GM08714 (cell line): ENCODE measurements around the gene PMM2.
"Not testable (repeated sequence)": the region's sequence is repeated elsewhere in the genome, so short reads cannot be mapped to it uniquely, and the experiment has no call there.

Experiments
- H3K4me3 ChIP-seq: fragments of 200-500 bp; sonication (Bioruptor generic); 2 replicates; pipeline ENCODE4 v1.5.1; 2014; ENCODE audit warnings: mild to moderate bottlenecking, low read length, inconsistent platforms
- ZNF274 ChIP-seq: IDR thresholded peaks from 2 replicates; pipeline ENCODE4 v1.6.1; 2012; ENCODE audit warnings: mild to moderate bottlenecking, low read depth, low read length

The PMM2 gene

DNA sequence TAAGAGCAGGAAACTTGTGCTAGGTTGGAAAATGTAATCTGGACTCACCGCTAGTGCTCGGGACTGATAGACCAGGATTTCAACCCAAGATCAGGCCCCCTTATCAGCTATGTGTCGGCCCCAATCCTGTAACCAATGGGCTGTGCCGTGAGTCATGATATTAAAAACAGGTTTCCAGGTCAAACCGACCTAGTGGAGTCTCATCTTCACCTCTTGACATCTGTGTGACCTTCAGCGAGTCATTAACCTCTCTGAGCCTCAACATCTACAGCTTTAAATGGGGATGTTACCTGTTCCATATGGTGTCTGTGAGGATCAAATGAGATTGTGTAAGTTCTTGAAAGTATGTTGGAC is 512 bp downstream of the PMM2 start:
- TF ChIP-seq ZNF274 = no peak
- peak overlapping the region; percentile 97 for H3K4me3 ChIP-seq

DNA sequence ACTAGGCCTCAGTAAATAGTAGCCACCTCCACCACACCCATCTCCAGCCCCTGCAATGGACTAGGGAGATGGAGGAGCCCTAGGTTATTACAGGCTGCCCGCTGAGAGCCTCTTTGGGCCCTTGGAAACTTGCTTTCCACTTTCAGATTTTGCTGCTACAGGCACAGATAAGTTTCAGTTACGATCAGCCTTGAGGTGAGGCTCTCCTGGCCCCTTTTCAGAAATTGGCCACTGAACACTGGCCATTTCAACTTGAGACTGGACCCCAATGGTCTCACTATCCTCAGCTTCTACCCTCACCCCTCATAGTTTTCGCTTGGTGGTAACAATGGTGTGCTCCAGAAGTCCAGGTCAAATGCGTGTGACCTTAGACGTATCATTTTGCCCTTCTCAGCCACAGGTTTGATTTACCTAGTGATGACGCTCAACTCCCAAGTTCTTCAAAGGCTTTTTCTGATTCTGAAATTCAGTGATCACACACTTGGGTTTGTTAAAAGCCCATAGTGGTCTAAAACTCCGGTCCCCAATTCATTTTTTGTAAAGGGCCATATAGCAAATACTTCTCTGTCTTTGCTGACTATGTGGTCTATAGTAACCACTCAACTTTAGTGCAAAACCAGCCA is 1.0 kb downstream of the PMM2 start:
- peak overlapping the region; percentile 97 for H3K4me3 ChIP-seq
- no peak for TF ChIP-seq ZNF274

DNA sequence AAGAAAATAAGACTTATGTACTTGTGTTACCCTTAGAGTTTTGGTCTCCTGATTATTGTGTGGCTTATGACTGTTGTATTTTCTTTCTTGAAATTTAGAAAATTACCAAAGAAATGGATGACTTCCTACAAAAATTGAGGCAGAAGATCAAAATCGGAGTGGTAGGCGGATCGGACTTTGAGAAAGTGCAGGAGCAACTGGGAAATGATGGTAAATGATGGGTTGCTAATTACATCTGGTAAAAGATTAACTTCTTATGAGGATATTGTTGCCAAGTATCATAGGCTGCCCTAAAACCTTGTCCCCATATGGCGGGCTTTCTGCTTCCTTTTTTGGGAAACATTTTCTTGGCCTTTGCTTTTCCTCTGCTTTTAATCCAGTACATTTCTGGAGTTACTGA is 4.1 kb downstream of the PMM2 start:
- TF ChIP-seq ZNF274 = no peak
- no peak overlapping the region for H3K4me3 ChIP-seq

DNA sequence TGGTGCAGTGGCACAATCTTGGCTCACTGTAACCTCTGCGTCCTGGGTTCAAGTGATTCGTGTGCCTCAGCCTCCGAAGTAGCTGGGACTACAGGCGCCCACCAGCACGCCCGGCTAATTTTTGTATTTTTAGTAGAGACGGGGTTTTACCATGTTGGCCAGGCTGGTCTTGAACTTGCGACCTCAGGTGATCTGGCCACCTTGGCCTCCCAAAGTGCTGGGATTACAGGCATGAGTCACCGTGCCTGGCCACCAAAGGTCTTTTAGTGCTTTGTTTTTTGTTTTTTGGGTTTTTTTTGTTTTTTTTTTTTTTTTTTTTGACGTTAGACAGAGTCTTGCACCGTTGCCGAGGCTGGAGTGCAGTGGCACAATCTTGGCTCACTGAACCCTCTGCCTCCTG is 6.1 kb downstream of the PMM2 start:
- not testable (repeated sequence) for H3K4me3 ChIP-seq

GRCh38 chr16:8804313-8804712 is 6.7 kb downstream of the PMM2 start:
- no peak for TF ChIP-seq ZNF274
- H3K4me3 ChIP-seq = no peak overlapping the region

DNA sequence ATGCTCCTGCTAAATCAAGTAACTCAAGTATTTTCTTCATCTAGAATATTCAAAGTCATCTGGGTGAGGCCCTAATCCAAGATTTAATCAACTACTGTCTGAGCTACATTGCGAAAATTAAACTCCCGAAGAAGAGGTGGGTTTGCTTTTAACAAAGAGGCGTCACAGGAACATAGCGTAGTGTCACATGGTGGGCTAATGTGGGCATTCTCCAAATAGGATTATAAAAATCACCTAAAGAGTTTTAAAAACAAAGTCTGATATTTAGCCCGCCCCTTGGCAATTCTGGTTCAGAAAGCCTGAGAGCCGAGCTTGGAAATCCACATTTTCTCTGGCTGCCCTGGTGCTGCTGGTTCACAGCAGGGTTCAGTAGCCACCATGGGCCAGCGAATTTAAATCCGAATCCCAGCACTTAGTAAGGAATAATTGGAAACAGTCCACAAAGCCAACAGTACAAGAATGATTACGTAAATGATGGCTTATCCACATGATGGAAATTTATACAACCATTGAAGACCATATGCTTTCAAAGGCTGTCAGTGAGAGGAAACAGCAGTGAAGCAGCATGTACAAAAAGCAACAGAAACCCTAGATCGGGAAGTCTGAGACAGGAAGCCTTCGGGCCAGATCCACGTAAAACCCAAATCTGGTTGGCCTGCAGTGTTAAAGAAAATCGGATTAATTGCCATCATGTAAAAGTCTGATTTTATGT is 8.8 kb downstream of the PMM2 start:
- no peak for TF ChIP-seq ZNF274
- no peak overlapping the region for H3K4me3 ChIP-seq

- H3K4me3 ChIP-seq = no peak overlapping the region
- TF ChIP-seq ZNF274 = no peak
Observed at GRCh38 chr16:8807189-8807588, 9.6 kb downstream of the PMM2 start.

DNA sequence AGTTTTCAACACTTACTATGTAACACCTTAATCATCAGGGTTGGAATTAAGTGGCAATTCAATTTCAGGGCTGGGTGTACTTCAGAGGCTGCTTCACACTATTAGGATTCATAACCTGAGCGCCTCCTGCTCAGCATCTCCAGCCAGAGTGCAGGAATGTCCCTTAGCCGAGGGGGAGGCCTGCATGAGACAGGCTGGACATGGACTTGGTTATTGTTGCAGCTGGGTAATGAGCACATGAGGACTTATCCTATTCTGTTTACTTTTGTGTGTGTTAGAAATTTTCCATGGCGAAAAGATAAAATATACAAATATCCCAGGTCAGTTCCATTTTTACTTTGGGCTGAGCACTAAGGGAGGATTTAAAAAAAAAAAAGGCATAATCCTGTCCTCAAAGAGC is 10.4 kb downstream of the PMM2 start:
- TF ChIP-seq ZNF274 = no peak
- no peak overlapping the region for H3K4me3 ChIP-seq

- TF ChIP-seq ZNF274 = no peak
- no peak overlapping the region for H3K4me3 ChIP-seq
Observed at GRCh38 chr16:8808613-8809353, 11.1 kb downstream of the PMM2 start.

DNA sequence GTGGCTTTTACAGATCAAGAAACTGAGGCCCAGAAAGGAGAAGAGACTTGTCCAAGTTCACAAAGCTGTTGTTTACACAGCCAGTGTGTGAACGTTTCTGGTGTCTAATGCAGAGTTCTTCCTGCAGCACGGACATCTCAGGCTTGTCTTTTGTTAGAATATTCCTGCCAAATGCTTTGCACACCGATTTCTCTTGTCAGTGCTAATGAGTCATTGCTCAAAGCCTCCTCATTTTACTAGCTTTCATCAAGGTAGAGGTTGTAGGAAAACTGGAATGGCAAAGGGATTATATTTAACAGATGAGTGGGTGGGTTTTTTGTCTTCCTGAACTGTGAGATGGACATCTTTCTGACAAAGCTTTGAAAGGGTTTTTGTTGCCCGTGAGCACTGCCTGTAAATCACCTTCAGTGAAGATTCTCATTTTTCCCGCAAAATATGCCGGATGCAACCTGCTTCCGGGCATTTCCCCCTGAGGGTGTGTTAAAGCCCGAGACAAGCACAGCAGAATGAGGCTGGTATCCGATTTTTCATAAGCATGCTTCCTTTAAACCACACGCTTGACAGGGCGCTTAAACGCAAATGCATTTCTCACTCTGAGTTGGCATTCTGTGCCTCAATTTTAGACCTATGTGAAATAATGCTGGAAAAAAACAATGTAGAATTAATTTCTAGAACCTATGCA is 14.7 kb downstream of the PMM2 start:
- H3K4me3 ChIP-seq = no peak overlapping the region

DNA sequence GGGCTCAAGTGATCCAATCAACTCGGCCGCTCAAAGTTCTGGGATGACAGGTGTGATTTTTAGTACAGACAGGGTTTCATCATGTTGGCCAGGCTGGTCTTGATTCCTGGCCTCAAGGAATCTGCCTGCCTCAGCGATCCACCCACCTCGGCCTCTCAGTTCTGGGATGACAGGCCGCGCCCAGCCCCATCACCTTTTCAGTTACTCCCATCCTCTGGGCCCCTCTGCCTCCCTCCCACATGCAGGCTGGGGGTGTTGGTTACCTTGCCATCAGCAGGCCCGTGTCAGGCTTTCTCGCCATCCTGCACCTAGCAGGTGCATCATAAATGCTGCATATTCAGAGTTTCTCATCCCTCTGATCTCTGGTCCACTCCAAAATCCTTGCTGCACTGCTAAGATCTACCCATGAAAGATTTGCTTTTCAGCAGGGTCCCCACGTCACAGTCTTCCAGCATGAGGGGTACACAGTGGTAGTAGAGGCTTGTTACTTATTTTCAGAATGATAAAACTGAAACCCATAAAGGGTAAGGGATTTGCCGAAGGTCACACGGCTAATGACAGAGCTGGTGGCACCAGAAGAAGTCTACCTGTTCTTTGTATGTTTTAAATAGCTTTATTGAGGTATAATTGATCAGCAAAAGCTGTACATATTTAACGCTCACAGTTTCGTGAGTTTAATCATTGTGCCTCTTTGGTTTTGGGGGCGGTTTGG is 16.6 kb downstream of the PMM2 start:
- no peak overlapping the region for H3K4me3 ChIP-seq
- TF ChIP-seq ZNF274 = no peak

More for the DNA sequence above, 14.7 kb downstream of the PMM2 start:
- TF ChIP-seq ZNF274 = no peak

DNA sequence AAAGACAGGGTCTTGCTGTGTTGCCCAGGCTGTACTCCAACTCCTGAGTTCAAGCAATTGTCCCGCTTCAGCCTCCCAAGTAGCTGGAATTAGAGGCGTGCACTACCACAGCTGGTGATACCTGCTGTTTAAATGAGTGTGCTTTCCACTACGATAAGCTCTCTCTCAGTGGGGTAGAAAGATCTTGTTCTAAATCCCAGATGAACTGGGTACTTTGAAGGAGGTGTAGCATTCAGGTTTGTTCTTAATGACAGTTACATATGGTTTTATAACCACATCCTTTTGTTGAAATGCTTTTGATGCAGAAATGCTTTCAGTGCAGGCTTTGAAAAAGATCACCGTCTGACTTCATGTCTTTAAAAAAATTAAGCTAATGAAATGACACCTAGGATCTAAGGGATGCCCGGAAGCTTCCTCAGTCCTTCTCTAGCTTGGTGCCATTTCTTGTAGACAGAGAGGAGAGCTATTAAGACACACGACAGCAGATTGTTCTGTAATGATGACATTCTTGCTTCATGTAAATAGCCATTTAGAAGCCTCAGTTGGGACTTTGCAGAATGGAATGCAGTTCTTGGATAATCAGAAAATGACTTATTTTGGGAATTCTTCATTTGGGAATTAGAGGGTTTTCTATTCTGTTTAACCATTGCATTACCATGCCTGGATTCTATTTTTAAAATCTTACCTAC is 19.5 kb downstream of the PMM2 start:
- no peak for TF ChIP-seq ZNF274
- no peak overlapping the region for H3K4me3 ChIP-seq

GRCh38 chr16:8818504-8819270 is 21.0 kb downstream of the PMM2 start:
- no peak overlapping the region for H3K4me3 ChIP-seq

More at GRCh38 chr16:8818504-8819270, 21.0 kb downstream of the PMM2 start:
- no peak for TF ChIP-seq ZNF274
